ENCODE data around the gene ZIC1.

ZIC1 gene

GRCh38 chr3:147392625-147392946, 16.6 kb upstream of the ZIC1 start (continued):
- TF ChIP-seq ZBTB10 (tag by site-specific recombination; IDR thresholded peaks at IDR 0.05) (no peak), ZFHX2 (tag by site-specific recombination; conservative IDR thresholded peaks at IDR 0.05) (no peak), ZNF768 (tag by site-specific recombination; IDR thresholded peaks at IDR 0.05) (no peak), ZBTB1 (tag by site-specific recombination; IDR thresholded peaks at IDR 0.05) (no peak), YY1 (tag by site-specific recombination; IDR thresholded peaks at IDR 0.05) (no peak)

GRCh38 chr3:147393261-147393942, 15.8 kb upstream of the ZIC1 start:
- TF ChIP-seq ZSCAN30 (tag by site-specific recombination; IDR thresholded peaks at IDR 0.05) (no peak), ZNF146 (tag by site-specific recombination; IDR thresholded peaks at IDR 0.05) (no peak), ZNF391 (tag by site-specific recombination; IDR thresholded peaks at IDR 0.05; ENCODE audit: borderline replicate concordance, low read depth) (no peak), ZNF155 (tag by site-specific recombination; IDR thresholded peaks at IDR 0.05) (no peak), HIC1 (tag by site-specific recombination; IDR thresholded peaks at IDR 0.05) (no peak), KLF7 (tag by site-specific recombination; IDR thresholded peaks at IDR 0.05; ENCODE audit: borderline replicate concordance) (no peak), ZNF585B (tag by site-specific recombination; IDR thresholded peaks at IDR 0.05) (no peak), ZNF132 (tag by site-specific recombination; IDR thresholded peaks at IDR 0.05; ENCODE audit: borderline replicate concordance) (no peak), KLF8 (tag by site-specific recombination; IDR thresholded peaks at IDR 0.05) (no peak), ZNF621 (tag by site-specific recombination; IDR thresholded peaks at IDR 0.05) (no peak), ZNF138 (tag by site-specific recombination; IDR thresholded peaks at IDR 0.05; ENCODE audit: borderline replicate concordance) (no peak)
- TF ChIP-seq, protein P1, sequence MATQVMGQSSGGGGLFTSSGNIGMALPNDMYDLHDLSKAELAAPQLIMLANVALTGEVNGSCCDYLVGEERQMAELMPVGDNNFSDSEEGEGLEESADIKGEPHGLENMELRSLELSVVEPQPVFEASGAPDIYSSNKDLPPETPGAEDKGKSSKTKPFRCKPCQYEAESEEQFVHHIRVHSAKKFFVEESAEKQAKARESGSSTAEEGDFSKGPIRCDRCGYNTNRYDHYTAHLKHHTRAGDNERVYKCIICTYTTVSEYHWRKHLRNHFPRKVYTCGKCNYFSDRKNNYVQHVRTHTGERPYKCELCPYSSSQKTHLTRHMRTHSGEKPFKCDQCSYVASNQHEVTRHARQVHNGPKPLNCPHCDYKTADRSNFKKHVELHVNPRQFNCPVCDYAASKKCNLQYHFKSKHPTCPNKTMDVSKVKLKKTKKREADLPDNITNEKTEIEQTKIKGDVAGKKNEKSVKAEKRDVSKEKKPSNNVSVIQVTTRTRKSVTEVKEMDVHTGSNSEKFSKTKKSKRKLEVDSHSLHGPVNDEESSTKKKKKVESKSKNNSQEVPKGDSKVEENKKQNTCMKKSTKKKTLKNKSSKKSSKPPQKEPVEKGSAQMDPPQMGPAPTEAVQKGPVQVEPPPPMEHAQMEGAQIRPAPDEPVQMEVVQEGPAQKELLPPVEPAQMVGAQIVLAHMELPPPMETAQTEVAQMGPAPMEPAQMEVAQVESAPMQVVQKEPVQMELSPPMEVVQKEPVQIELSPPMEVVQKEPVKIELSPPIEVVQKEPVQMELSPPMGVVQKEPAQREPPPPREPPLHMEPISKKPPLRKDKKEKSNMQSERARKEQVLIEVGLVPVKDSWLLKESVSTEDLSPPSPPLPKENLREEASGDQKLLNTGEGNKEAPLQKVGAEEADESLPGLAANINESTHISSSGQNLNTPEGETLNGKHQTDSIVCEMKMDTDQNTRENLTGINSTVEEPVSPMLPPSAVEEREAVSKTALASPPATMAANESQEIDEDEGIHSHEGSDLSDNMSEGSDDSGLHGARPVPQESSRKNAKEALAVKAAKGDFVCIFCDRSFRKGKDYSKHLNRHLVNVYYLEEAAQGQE (tag by site-specific recombination; IDR thresholded peaks at IDR 0.05): no peak
- TF ChIP-seq, protein P2, sequence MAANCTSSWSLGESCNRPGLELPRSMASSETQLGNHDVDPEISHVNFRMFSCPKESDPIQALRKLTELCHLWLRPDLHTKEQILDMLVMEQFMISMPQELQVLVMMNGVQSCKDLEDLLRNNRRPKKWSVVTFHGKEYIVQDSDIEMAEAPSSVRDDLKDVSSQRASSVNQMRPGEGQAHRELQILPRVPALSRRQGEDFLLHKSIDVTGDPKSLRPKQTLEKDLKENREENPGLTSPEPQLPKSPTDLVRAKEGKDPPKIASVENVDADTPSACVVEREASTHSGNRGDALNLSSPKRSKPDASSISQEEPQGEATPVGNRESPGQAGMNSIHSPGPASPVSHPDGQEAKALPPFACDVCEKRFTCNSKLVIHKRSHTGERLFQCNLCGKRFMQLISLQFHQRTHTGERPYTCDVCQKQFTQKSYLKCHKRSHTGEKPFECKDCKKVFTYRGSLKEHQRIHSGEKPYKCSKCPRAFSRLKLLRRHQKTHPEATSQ (tag by site-specific recombination; IDR thresholded peaks at IDR 0.05): no peak
- TF ChIP-seq, protein P3, sequence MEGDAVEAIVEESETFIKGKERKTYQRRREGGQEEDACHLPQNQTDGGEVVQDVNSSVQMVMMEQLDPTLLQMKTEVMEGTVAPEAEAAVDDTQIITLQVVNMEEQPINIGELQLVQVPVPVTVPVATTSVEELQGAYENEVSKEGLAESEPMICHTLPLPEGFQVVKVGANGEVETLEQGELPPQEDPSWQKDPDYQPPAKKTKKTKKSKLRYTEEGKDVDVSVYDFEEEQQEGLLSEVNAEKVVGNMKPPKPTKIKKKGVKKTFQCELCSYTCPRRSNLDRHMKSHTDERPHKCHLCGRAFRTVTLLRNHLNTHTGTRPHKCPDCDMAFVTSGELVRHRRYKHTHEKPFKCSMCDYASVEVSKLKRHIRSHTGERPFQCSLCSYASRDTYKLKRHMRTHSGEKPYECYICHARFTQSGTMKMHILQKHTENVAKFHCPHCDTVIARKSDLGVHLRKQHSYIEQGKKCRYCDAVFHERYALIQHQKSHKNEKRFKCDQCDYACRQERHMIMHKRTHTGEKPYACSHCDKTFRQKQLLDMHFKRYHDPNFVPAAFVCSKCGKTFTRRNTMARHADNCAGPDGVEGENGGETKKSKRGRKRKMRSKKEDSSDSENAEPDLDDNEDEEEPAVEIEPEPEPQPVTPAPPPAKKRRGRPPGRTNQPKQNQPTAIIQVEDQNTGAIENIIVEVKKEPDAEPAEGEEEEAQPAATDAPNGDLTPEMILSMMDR (tag by site-specific recombination; IDR thresholded peaks at IDR 0.05): no peak
- Histone ChIP-seq H3K9me3 (ENCODE audit: control insufficient read depth, insufficient read depth, low read depth, low read length) (no peaks in the 10 kb centered on the region), H3K36me3 (ENCODE audit: control insufficient read depth in 2 of 2, insufficient read depth in 1 of 2, low read length in 2 of 2) (no peaks in the 10 kb centered on the region), H3K27ac (ENCODE audit: extremely low read depth, low read depth, low read length) (no peak overlapping the region), H3K4me1 (ENCODE audit: control insufficient read depth, insufficient read depth, low read length) (no peaks in the 10 kb centered on the region), H3K4me3 (ENCODE audit: low read depth, low read length) (no peak overlapping the region)
- CTCF ChIA-PET: no interaction called here
- POLR2A ChIA-PET: no interaction called here

All from HEK293 (cell line).